Hematopoietic multipotent progenitor cell (in vitro differentiated cells): ENCODE measurements around the gene BBS1. TPM values are rescaled to one million over a fixed set of nuclear protein-coding genes. Genes with fewer than 3 reads are reported as not detected.
"Not testable (repeated sequence)": the region's sequence is repeated elsewhere in the genome, so short reads cannot be mapped to it uniquely, and the experiment has no call there.

Experiments used
- DNase-seq, 3 donors: peaks; one replicate each; pipeline ENCODE4 v3.0.0-alpha.2; 2011 to 2015; ENCODE audit warnings: low read depth in 2 of 3, low spot score in 2 of 3
- total RNA-seq: library from RNA; depleted of rRNA; stranded (reverse); fragments of >200 nt; gene quantifications from one replicate; pipeline ENCODE4 v1.2.3, GENCODE V29; 2012

Gene BBS1
- total RNA-seq, 1 donor = 50.1 TPM

DNA sequence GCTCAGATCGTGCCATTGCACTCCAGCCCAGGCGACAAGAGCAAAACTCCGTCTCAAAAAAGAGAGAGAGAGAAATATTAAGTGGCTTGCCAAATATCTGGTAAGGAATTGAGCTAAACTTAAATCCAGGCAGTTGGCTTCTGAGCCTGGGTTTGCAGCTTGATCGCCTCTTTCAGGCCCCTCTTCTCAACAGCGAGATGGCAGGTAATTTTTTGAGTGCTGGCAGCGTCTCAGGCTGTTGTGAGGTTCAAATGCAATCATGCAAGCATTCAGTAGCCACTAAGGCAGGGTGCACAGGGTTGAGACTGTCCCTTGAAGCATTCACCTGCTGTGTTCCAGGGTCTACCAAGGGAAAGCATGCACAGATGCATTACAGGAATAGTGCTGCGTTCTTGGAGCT, 58.6 kb downstream of the BBS1 start:
- no peak for DNase-seq

DNA sequence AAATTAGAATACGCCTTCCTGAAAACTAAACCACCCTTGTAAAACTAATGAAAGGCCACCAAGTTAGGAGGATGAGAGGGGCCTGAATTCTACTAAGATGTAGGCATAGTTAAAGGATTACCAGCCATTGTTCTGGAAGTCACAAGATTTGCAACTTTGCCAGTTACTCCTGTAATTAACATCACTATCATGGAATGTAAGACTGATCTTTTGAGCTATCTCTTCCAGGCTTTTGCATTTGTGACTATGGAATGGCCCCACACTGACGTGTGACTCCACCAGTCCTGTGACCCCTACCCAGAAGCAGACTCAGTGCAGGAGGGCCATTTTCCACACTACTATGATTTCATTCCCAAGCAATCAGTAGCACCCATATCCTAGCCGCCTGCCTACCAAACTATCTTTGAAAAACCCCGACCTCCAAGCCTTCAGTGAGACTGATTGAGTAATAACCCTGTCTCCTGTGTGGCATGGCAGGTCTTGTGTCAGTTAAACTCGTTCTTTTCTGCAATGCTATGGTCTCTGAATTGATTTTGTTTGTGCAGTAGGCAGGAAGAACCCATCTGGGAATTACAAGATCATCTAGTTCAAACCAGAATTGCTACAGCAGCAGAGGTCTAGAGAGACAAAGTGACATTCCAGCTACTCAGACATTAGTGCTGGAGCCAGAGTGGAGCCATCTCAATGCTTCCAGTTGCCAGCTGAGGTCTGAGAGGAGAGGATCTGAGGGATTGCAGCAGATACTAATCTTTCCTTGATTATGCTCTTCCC, 59.8 kb downstream of the BBS1 start:
- DNase-seq = no peak

DNA sequence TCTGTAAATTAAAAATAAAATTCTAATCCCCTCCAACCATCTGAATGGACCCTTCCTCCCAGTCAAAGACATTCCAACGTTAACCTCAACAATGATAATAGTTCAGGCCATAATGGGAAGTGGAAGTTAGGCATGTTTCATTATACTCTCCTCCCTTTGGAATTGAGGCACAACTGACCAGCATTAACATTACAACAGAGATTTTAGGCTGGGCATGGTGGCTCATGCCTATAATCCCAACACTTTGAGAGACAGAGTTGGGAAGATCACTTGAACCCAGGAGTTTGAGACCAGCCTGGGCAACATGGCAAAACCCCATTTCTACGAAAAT, 60.4 kb downstream of the BBS1 start:
- no peak for DNase-seq

- peak; percentile 58 to 69 (median 64) for DNase-seq
Observed at GRCh38 chr11:66579017-66579606, 68.7 kb downstream of the BBS1 start.

- no peak for DNase-seq
Observed at GRCh38 chr11:66580803-66581202, 70.4 kb downstream of the BBS1 start.

- DNase-seq = no peak
Observed at GRCh38 chr11:66581261-66581660, 70.8 kb downstream of the BBS1 start.

DNA sequence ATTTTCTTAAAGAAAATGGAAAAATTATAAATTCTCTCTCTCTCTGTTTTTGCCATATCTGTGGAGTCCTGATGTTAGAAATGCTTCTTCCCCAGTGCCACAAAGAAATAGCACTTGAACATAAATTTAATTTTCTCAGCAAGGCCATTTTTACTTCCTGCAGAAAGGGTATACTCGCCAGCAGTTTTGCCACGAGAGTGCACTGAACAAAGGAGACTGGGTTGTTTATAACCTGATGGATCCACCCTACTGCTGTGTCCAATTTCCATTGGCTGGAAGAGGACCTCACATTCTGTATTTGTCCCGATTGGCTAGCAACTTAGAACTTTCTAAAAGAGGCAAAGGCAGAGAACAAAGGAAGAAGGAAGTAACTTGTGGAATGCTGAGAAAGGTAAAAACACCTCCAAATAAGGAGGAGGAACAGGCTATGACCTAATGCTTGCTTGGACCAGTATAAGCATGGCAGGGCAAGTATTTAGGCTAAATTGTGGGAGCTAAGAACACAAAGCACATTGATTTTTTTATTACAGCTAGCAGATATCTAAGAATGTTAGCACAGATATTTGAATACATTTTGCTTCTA, 72.2 kb downstream of the BBS1 start:
- DNase-seq = not testable (repeated sequence)

Other genes starting within 250 kb of the BBS1 start
- gene RAB1B, start 242.0 kb upstream of the BBS1 start, total RNA-seq = 103 TPM
- 2.7 TPM for gene CNIH2, start 232.5 kb upstream of the BBS1 start, total RNA-seq
- gene YIF1A, start 221.5 kb upstream of the BBS1 start, total RNA-seq = 75.7 TPM
- gene TMEM151A, start 218.7 kb upstream of the BBS1 start, total RNA-seq = 0.27 TPM
- 1.1 TPM for gene CD248, start 193.6 kb upstream of the BBS1 start, total RNA-seq
- gene RIN1, start 174.2 kb upstream of the BBS1 start, total RNA-seq = 3.0 TPM
- 42.0 TPM for gene BRMS1, start 165.5 kb upstream of the BBS1 start, total RNA-seq
- gene B4GAT1, start 163.0 kb upstream of the BBS1 start, total RNA-seq = 12.7 TPM
- gene SLC29A2, start 138.9 kb upstream of the BBS1 start, total RNA-seq = 6.5 TPM
- gene NPAS4, start 89.6 kb upstream of the BBS1 start, total RNA-seq = not detected
- 24.8 TPM for gene MRPL11, start 71.8 kb upstream of the BBS1 start, total RNA-seq
- gene PELI3, start 43.7 kb upstream of the BBS1 start, total RNA-seq = 8.1 TPM
- 44.2 TPM for gene DPP3, start 30.2 kb upstream of the BBS1 start, total RNA-seq
- gene ZDHHC24, start 35.4 kb downstream of the BBS1 start, total RNA-seq = 32.0 TPM
- gene ACTN3, start 36.3 kb downstream of the BBS1 start, total RNA-seq = not detected
- gene CTSF, start 58.0 kb downstream of the BBS1 start, total RNA-seq = 65.2 TPM
- 0.27 TPM for gene CCDC87, start 82.4 kb downstream of the BBS1 start, total RNA-seq
- 103 TPM for gene CCS, start 82.5 kb downstream of the BBS1 start, total RNA-seq
- 102 TPM for gene RBM14, start 106.0 kb downstream of the BBS1 start, total RNA-seq
- gene RBM4, start 128.1 kb downstream of the BBS1 start, total RNA-seq = 104 TPM
- 31.8 TPM for gene RBM4B, start 167.3 kb downstream of the BBS1 start, total RNA-seq
- 26.1 TPM for gene SPTBN2, start 218.6 kb downstream of the BBS1 start, total RNA-seq